ENCODE data around the gene IL24.

The IL24 gene

GRCh38 chr1:206898915-206899431 is 1.7 kb downstream of the IL24 start:
- no peaks in the 10 kb centered on the region for H3K36me3 ChIP-seq
- H3K4me3 ChIP-seq (ENCODE audit: low read depth in 1 of 2, low read length in 1 of 2) = no peak overlapping the region
- H3K27me3 ChIP-seq = peaks cover 12% of the 10 kb centered on the region
- no peak overlapping the region for H3K27ac ChIP-seq
- H3K9me3 ChIP-seq = no peaks in the 10 kb centered on the region
- no peak for TF ChIP-seq CTCF (IDR thresholded peaks at IDR 0.05)
- H3K4me1 ChIP-seq (ENCODE audit: control insufficient read depth in 1 of 2, insufficient read depth in 1 of 2, low read depth in 1 of 2, low read length in 1 of 2) = no peaks in the 10 kb centered on the region

- TF ChIP-seq CTCF (IDR thresholded peaks at IDR 0.05) = no peak
- no peaks in the 10 kb centered on the region for H3K36me3 ChIP-seq
- H3K27ac ChIP-seq = no peak overlapping the region
- no peak overlapping the region for H3K4me3 ChIP-seq (ENCODE audit: low read depth in 1 of 2, low read length in 1 of 2)
- no peaks in the 10 kb centered on the region for H3K4me1 ChIP-seq (ENCODE audit: control insufficient read depth in 1 of 2, insufficient read depth in 1 of 2, low read depth in 1 of 2, low read length in 1 of 2)
- H3K9me3 ChIP-seq = no peaks in the 10 kb centered on the region
- H3K27me3 ChIP-seq = peaks cover 16% of the 10 kb centered on the region
Measured at GRCh38 chr1:206899717-206900116, 2.5 kb downstream of the IL24 start.

GRCh38 chr1:206900149-206900548 is 2.9 kb downstream of the IL24 start:
- no peak overlapping the region for H3K4me3 ChIP-seq (ENCODE audit: low read depth in 1 of 2, low read length in 1 of 2)
- H3K4me1 ChIP-seq (ENCODE audit: control insufficient read depth in 1 of 2, insufficient read depth in 1 of 2, low read depth in 1 of 2, low read length in 1 of 2) = no peaks in the 10 kb centered on the region
- no peak for TF ChIP-seq CTCF (IDR thresholded peaks at IDR 0.05)
- no peaks in the 10 kb centered on the region for H3K9me3 ChIP-seq
- no peaks in the 10 kb centered on the region for H3K36me3 ChIP-seq
- no peak overlapping the region for H3K27ac ChIP-seq
- H3K27me3 ChIP-seq = peaks cover 20% of the 10 kb centered on the region

- TF ChIP-seq CTCF (IDR thresholded peaks at IDR 0.05) = no peak
- no peak overlapping the region for H3K4me3 ChIP-seq (ENCODE audit: low read depth in 1 of 2, low read length in 1 of 2)
- H3K36me3 ChIP-seq = no peaks in the 10 kb centered on the region
Measured at GRCh38 chr1:206901944-206902343, 4.7 kb downstream of the IL24 start.

GRCh38 chr1:206902702-206903101 is 5.5 kb downstream of the IL24 start:
- Histone ChIP-seq H3K27me3 (peaks cover 38% of the 10 kb centered on the region), H3K4me3 (ENCODE audit: low read depth in 1 of 2, low read length in 1 of 2) (no peak overlapping the region), H3K4me1 (ENCODE audit: control insufficient read depth in 1 of 2, insufficient read depth in 1 of 2, low read depth in 1 of 2, low read length in 1 of 2) (no peaks in the 10 kb centered on the region), H3K27ac (no peak overlapping the region), H3K9me3 (no peaks in the 10 kb centered on the region), H3K36me3 (no peaks in the 10 kb centered on the region)
- TF ChIP-seq CTCF (IDR thresholded peaks at IDR 0.05) = no peak

More at GRCh38 chr1:206901944-206902343, 4.7 kb downstream of the IL24 start:
- Histone ChIP-seq H3K27ac (no peak overlapping the region), H3K9me3 (no peaks in the 10 kb centered on the region), H3K4me1 (ENCODE audit: control insufficient read depth in 1 of 2, insufficient read depth in 1 of 2, low read depth in 1 of 2, low read length in 1 of 2) (no peaks in the 10 kb centered on the region), H3K27me3 (peaks cover 35% of the 10 kb centered on the region)

GRCh38 chr1:206903687-206904086 is 6.4 kb downstream of the IL24 start:
- peaks cover 46% of the 10 kb centered on the region for H3K27me3 ChIP-seq
- no peak overlapping the region for H3K4me3 ChIP-seq (ENCODE audit: low read depth in 1 of 2, low read length in 1 of 2)
- H3K27ac ChIP-seq = no peak overlapping the region
- H3K4me1 ChIP-seq (ENCODE audit: control insufficient read depth in 1 of 2, insufficient read depth in 1 of 2, low read depth in 1 of 2, low read length in 1 of 2) = no peaks in the 10 kb centered on the region
- H3K36me3 ChIP-seq = no peaks in the 10 kb centered on the region
- TF ChIP-seq CTCF (IDR thresholded peaks at IDR 0.05) = no peak
- H3K9me3 ChIP-seq = no peaks in the 10 kb centered on the region
